Measurements from ENCODE around the gene TPST2. TPM values are rescaled to one million over a fixed set of nuclear protein-coding genes. Genes with fewer than 3 reads are reported as not detected.

The TPST2 gene
- total and polyA plus RNA-seq, 2 experiments from 2014 or later, result 35.1 to 58.3 TPM

- TF ChIP-seq EZH2 (IDR thresholded peaks at IDR 0.05; ENCODE audit: insufficient read depth, poor library complexity, severe bottlenecking), result no peak
- no peak for TF ChIP-seq EZH2phosphoT487 (IDR thresholded peaks at IDR 0.05; ENCODE audit: insufficient read depth, low read depth)
- H3K4me3 ChIP-seq, result no peak overlapping the region
- no peaks in the 10 kb centered on the region for H3K4me1 ChIP-seq (ENCODE audit: insufficient read depth)
- 20 to 23% methylated on average over 7 to 8 of the region's 8 CpGs for WGBS, 2 experiments (ENCODE audit: low coverage in 1 of 2, low lambda C conversion rate in 2 of 2, missing lambda C conversion rate in 2 of 2)
- H3F3A ChIP-seq (ENCODE audit: insufficient read depth), result no peaks in the 10 kb centered on the region
- H3K9ac ChIP-seq, result no peak overlapping the region
- H3K27me3 ChIP-seq (replicated peaks; ENCODE audit: insufficient read depth), result 0 out of 2 replicates have a peak, but pooled peaks cover 5% of the 10 kb centered on the region
- no peaks in the 10 kb centered on the region for H3K9me3 ChIP-seq (ENCODE audit: low read depth)
- no peaks in the 10 kb centered on the region for H4K20me1 ChIP-seq (ENCODE audit: insufficient read depth)
- no peak for DNase-seq
- no peak overlapping the region for H3K27ac ChIP-seq
- H2AFZ ChIP-seq, result no peak overlapping the region
- in situ Hi-C loops (cut with MboI), result loop anchor here (10.0 kb wide), 1 partner anchor 118 kb away; the partner anchor contains the start of gene TFIP11
- H3K36me3 ChIP-seq (ENCODE audit: low read depth), result no peaks in the 10 kb centered on the region
- no peaks in the 10 kb centered on the region for H3K9me2 ChIP-seq (ENCODE audit: insufficient read depth)
- H3K4me2 ChIP-seq (ENCODE audit: unreplicated experiment), result no peak overlapping the region
- no peaks in the 10 kb centered on the region for H3K79me2 ChIP-seq (ENCODE audit: insufficient read depth)
These were observed 42.7 kb upstream of the TPST2 start for GRCh38 chr22:26632422-26633155.

DNA sequence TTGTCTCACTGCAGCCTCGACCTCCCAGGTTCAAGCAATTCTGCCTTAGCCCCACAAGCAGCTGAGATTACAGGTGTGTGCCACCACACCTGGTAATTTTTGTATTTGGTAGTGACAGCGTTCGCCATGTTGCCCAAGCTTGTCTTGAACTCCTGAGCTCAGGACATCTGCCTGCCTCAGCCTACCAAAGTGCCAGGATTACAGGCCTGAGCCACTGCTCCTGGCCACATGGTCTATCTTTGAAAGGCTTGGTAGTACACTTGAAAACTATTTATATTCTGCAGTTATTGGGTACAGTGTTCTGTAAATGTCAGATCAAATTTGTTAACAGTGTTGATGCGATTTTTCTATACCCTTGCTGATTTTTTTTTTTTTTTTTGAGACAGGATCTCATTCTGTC, 41.4 kb upstream of the TPST2 start:
- Histone ChIP-seq H3K27me3 (replicated peaks; ENCODE audit: insufficient read depth) (0 out of 2 replicates have a peak, but pooled peaks cover 8% of the 10 kb centered on the region), H3K4me3 (no peak overlapping the region), H3K27ac (no peak overlapping the region), H3K9me3 (ENCODE audit: low read depth) (no peaks in the 10 kb centered on the region), H3K4me1 (ENCODE audit: insufficient read depth) (no peaks in the 10 kb centered on the region), H3K9me2 (ENCODE audit: insufficient read depth) (no peaks in the 10 kb centered on the region), H3K79me2 (ENCODE audit: insufficient read depth) (no peaks in the 10 kb centered on the region), H3K36me3 (ENCODE audit: low read depth) (no peaks in the 10 kb centered on the region), H3K4me2 (ENCODE audit: unreplicated experiment) (no peak overlapping the region), H2AFZ (no peak overlapping the region), H3K9ac (no peak overlapping the region), H3F3A (ENCODE audit: insufficient read depth) (no peaks in the 10 kb centered on the region), H4K20me1 (ENCODE audit: insufficient read depth) (no peaks in the 10 kb centered on the region)
- 46 to 54% methylated on average over 4 of the region's 4 CpGs for WGBS, 2 experiments (ENCODE audit: low coverage in 1 of 2, low lambda C conversion rate in 2 of 2, missing lambda C conversion rate in 2 of 2)
- no peak for TF ChIP-seq EZH2 (IDR thresholded peaks at IDR 0.05; ENCODE audit: insufficient read depth, poor library complexity, severe bottlenecking)
- no peak for TF ChIP-seq EZH2phosphoT487 (IDR thresholded peaks at IDR 0.05; ENCODE audit: insufficient read depth, low read depth)
- no peak for DNase-seq
- in situ Hi-C loops (cut with MboI), result loop anchor here (10.0 kb wide), 1 partner anchor 116 kb away; the partner anchor contains the start of gene TFIP11

DNA sequence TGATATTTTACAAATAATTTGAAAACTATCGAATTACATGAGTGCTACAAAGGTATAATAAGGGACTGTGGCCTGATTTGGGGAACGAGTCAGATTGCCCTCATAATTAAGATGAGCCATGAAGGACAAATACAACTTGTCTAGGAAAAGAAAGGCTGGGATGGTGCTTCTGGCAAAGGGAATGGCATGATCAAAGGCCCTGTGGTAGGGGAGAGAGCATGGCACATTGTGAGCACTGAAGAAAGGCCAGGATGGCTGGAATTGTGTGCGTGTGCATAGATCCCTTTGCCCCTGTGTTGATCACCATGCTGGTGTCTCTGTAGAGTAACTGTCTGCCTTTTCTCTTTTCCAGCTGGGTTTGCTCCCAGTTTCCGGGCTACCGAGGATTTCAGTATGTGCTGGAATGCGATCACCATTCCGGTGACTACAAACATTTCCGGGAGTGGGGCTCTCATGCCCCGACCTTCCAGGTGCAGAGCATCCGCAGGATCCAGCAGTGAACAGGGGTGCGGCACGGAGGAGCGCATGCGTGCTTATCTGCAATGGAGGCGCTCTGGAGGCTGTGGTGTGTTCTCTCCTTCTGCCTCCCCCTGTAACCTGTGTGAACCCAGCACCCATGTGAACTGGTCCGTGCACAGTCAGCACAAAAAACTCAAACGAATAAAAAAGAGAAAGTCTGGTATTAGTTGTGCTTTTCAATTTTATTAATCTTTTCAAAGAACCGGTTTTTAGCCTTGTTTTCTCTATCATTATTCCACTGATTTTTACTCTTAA, 40.2 kb upstream of the TPST2 start:
- Histone ChIP-seq H3K79me2 (ENCODE audit: insufficient read depth) (no peaks in the 10 kb centered on the region), H3K4me2 (ENCODE audit: unreplicated experiment) (no peak overlapping the region), H2AFZ (no peak overlapping the region), H4K20me1 (ENCODE audit: insufficient read depth) (no peaks in the 10 kb centered on the region), H3K27ac (no peak overlapping the region), H3K36me3 (ENCODE audit: low read depth) (no peaks in the 10 kb centered on the region), H3K27me3 (replicated peaks; ENCODE audit: insufficient read depth) (0 out of 2 replicates have a peak, but pooled peaks cover 4% of the 10 kb centered on the region), H3F3A (ENCODE audit: insufficient read depth) (no peaks in the 10 kb centered on the region), H3K9me2 (ENCODE audit: insufficient read depth) (no peaks in the 10 kb centered on the region), H3K9me3 (ENCODE audit: low read depth) (no peaks in the 10 kb centered on the region), H3K4me1 (ENCODE audit: insufficient read depth) (no peaks in the 10 kb centered on the region), H3K9ac (no peak overlapping the region), H3K4me3 (no peak overlapping the region)
- WGBS, 2 experiments (ENCODE audit: low coverage in 1 of 2, low lambda C conversion rate in 2 of 2, missing lambda C conversion rate in 2 of 2), result 67 to 73% methylated on average over 18 of the region's 18 CpGs
- TF ChIP-seq EZH2phosphoT487 (IDR thresholded peaks at IDR 0.05; ENCODE audit: insufficient read depth, low read depth), result no peak
- TF ChIP-seq EZH2 (IDR thresholded peaks at IDR 0.05; ENCODE audit: insufficient read depth, poor library complexity, severe bottlenecking), result no peak
- in situ Hi-C loops (cut with MboI), result loop anchor here (10.0 kb wide), 1 partner anchor 115 kb away; the partner anchor contains the start of gene TFIP11
- DNase-seq, result no peak

GRCh38 chr22:26624803-26625202, 34.9 kb upstream of the TPST2 start:
- no peak overlapping the region for H3K4me3 ChIP-seq
- H2AFZ ChIP-seq, result no peak overlapping the region
- no peak overlapping the region for H3K9ac ChIP-seq
- no peaks in the 10 kb centered on the region for H3K79me2 ChIP-seq (ENCODE audit: insufficient read depth)
- H4K20me1 ChIP-seq (ENCODE audit: insufficient read depth), result no peaks in the 10 kb centered on the region
- no peaks in the 10 kb centered on the region for H3K36me3 ChIP-seq (ENCODE audit: low read depth)
- in situ Hi-C loops (cut with MboI), result no loop called here
- no peaks in the 10 kb centered on the region for H3K4me1 ChIP-seq (ENCODE audit: insufficient read depth)
- H3K9me3 ChIP-seq (ENCODE audit: low read depth), result no peaks in the 10 kb centered on the region
- H3F3A ChIP-seq (ENCODE audit: insufficient read depth), result no peaks in the 10 kb centered on the region
- 62 to 76% methylated on average over 11 to 12 of the region's 12 CpGs for WGBS, 2 experiments (ENCODE audit: low coverage in 1 of 2, low lambda C conversion rate in 2 of 2, missing lambda C conversion rate in 2 of 2)
- H3K9me2 ChIP-seq (ENCODE audit: insufficient read depth), result no peaks in the 10 kb centered on the region
- TF ChIP-seq EZH2phosphoT487 (IDR thresholded peaks at IDR 0.05; ENCODE audit: insufficient read depth, low read depth) (no peak), EZH2 (IDR thresholded peaks at IDR 0.05; ENCODE audit: insufficient read depth, poor library complexity, severe bottlenecking) (no peak)
- H3K27ac ChIP-seq, result no peak overlapping the region
- DNase-seq, result no peak
- H3K4me2 ChIP-seq (ENCODE audit: unreplicated experiment), result no peak overlapping the region
- H3K27me3 ChIP-seq (replicated peaks; ENCODE audit: insufficient read depth), result peaks cover 12% of the 10 kb centered on the region; the same call in 1 of the 2 replicates

All from GM23248 (cell line).